ENCODE results near the gene QPCT. TPM values are rescaled to one million over a fixed set of nuclear protein-coding genes. Genes with fewer than 3 reads are reported as not detected.

QPCT gene
- total and polyA plus RNA-seq, 2 experiments from 2014 or later = 37.5 to 48.5 TPM

- Histone ChIP-seq H2AFZ (peak overlapping the region; percentile 93), H4K20me1 (ENCODE audit: insufficient read depth) (no peaks in the 10 kb centered on the region), H3K4me3 (peak overlapping the region; percentile 85), H3K9ac (peak overlapping the region; percentile 90), H3K36me3 (ENCODE audit: low read depth) (no peaks in the 10 kb centered on the region), H3K4me1 (ENCODE audit: insufficient read depth) (peaks cover 29% of the 10 kb centered on the region), H3K79me2 (ENCODE audit: insufficient read depth) (peaks cover 36% of the 10 kb centered on the region), H3K27me3 (replicated peaks; ENCODE audit: insufficient read depth) (no peaks in the 10 kb centered on the region), H3K9me2 (ENCODE audit: insufficient read depth) (no peaks in the 10 kb centered on the region), H3F3A (ENCODE audit: insufficient read depth) (peaks cover 28% of the 10 kb centered on the region; the same call in 1 of the 2 replicates), H3K4me2 (ENCODE audit: unreplicated experiment) (peak overlapping the region; percentile 83), H3K27ac (peak overlapping the region; percentile 77), H3K9me3 (ENCODE audit: low read depth) (no peaks in the 10 kb centered on the region)
- DNase-seq = no peak
- in situ Hi-C loops (cut with MboI) = no loop called here
- 80 to 81% methylated on average over 12 of the region's 12 CpGs for WGBS, 2 experiments (ENCODE audit: low coverage in 1 of 2, low lambda C conversion rate in 2 of 2, missing lambda C conversion rate in 2 of 2)
- TF ChIP-seq EZH2phosphoT487 (IDR thresholded peaks at IDR 0.05; ENCODE audit: insufficient read depth, low read depth) = no peak
- TF ChIP-seq EZH2 (IDR thresholded peaks at IDR 0.05; ENCODE audit: insufficient read depth, poor library complexity, severe bottlenecking) = no peak
These were observed 18.8 kb upstream of the QPCT start for GRCh38 chr2:37325625-37326071.

GRCh38 chr2:37326285-37326684, 18.1 kb upstream of the QPCT start:
- Histone ChIP-seq H3K36me3 (ENCODE audit: low read depth) (no peaks in the 10 kb centered on the region), H2AFZ (peak overlapping the region; percentile 93), H4K20me1 (ENCODE audit: insufficient read depth) (no peaks in the 10 kb centered on the region), H3K4me2 (ENCODE audit: unreplicated experiment) (peak overlapping the region; percentile 83), H3K4me3 (peak overlapping the region; percentile 85), H3K9me3 (ENCODE audit: low read depth) (no peaks in the 10 kb centered on the region), H3F3A (ENCODE audit: insufficient read depth) (peaks cover 28% of the 10 kb centered on the region; the same call in 1 of the 2 replicates), H3K79me2 (ENCODE audit: insufficient read depth) (peaks cover 30% of the 10 kb centered on the region), H3K27me3 (replicated peaks; ENCODE audit: insufficient read depth) (no peaks in the 10 kb centered on the region), H3K4me1 (ENCODE audit: insufficient read depth) (peaks cover 28% of the 10 kb centered on the region), H3K9ac (peak overlapping the region; percentile 90), H3K27ac (peak overlapping the region; percentile 77), H3K9me2 (ENCODE audit: insufficient read depth) (no peaks in the 10 kb centered on the region)
- DNase-seq = peak; percentile 93
- TF ChIP-seq EZH2 (IDR thresholded peaks at IDR 0.05; ENCODE audit: insufficient read depth, poor library complexity, severe bottlenecking) (no peak), EZH2phosphoT487 (IDR thresholded peaks at IDR 0.05; ENCODE audit: insufficient read depth, low read depth) (no peak)
- in situ Hi-C loops (cut with MboI) = no loop called here
- 1 to 2% methylated on average over 2 of the region's 2 CpGs for WGBS, 2 experiments (ENCODE audit: low coverage in 1 of 2, low lambda C conversion rate in 2 of 2, missing lambda C conversion rate in 2 of 2)

GRCh38 chr2:37326866-37327634, 17.4 kb upstream of the QPCT start:
- Histone ChIP-seq H3K9ac (peak overlapping the region; percentile 90), H3K27ac (peak overlapping the region; percentile 77), H3K79me2 (ENCODE audit: insufficient read depth) (peaks cover 22% of the 10 kb centered on the region), H3F3A (ENCODE audit: insufficient read depth) (peaks cover 28% of the 10 kb centered on the region; the same call in 1 of the 2 replicates), H3K4me2 (ENCODE audit: unreplicated experiment) (peak overlapping the region; percentile 83), H3K4me1 (ENCODE audit: insufficient read depth) (peaks cover 20% of the 10 kb centered on the region), H3K9me2 (ENCODE audit: insufficient read depth) (no peaks in the 10 kb centered on the region), H3K27me3 (replicated peaks; ENCODE audit: insufficient read depth) (no peaks in the 10 kb centered on the region), H3K9me3 (ENCODE audit: low read depth) (no peaks in the 10 kb centered on the region), H2AFZ (peak overlapping the region; percentile 93), H4K20me1 (ENCODE audit: insufficient read depth) (no peaks in the 10 kb centered on the region), H3K36me3 (ENCODE audit: low read depth) (no peaks in the 10 kb centered on the region), H3K4me3 (peak overlapping the region; percentile 85)
- in situ Hi-C loops (cut with MboI) = no loop called here
- WGBS, 2 experiments (ENCODE audit: low coverage in 1 of 2, low lambda C conversion rate in 2 of 2, missing lambda C conversion rate in 2 of 2) = 43 to 49% methylated on average over 8 of the region's 8 CpGs
- DNase-seq = peak; percentile 40
- TF ChIP-seq EZH2phosphoT487 (IDR thresholded peaks at IDR 0.05; ENCODE audit: insufficient read depth, low read depth) = no peak
- TF ChIP-seq EZH2 (IDR thresholded peaks at IDR 0.05; ENCODE audit: insufficient read depth, poor library complexity, severe bottlenecking) = no peak

- no peaks in the 10 kb centered on the region for H3K9me2 ChIP-seq (ENCODE audit: insufficient read depth)
- TF ChIP-seq EZH2 (IDR thresholded peaks at IDR 0.05; ENCODE audit: insufficient read depth, poor library complexity, severe bottlenecking) (no peak), EZH2phosphoT487 (IDR thresholded peaks at IDR 0.05; ENCODE audit: insufficient read depth, low read depth) (no peak)
- no peak overlapping the region for H3K4me2 ChIP-seq (ENCODE audit: unreplicated experiment)
- no peaks in the 10 kb centered on the region for H3K79me2 ChIP-seq (ENCODE audit: insufficient read depth)
- no peaks in the 10 kb centered on the region for H3K9me3 ChIP-seq (ENCODE audit: low read depth)
- peaks cover 15% of the 10 kb centered on the region; the same call in 1 of the 2 replicates for H3F3A ChIP-seq (ENCODE audit: insufficient read depth)
- no peaks in the 10 kb centered on the region for H4K20me1 ChIP-seq (ENCODE audit: insufficient read depth)
- H3K4me3 ChIP-seq = no peak overlapping the region
- no peak overlapping the region for H2AFZ ChIP-seq
- H3K27me3 ChIP-seq (replicated peaks; ENCODE audit: insufficient read depth) = no peaks in the 10 kb centered on the region
- H3K36me3 ChIP-seq (ENCODE audit: low read depth) = no peaks in the 10 kb centered on the region
- peaks cover 12% of the 10 kb centered on the region for H3K4me1 ChIP-seq (ENCODE audit: insufficient read depth)
- in situ Hi-C loops (cut with MboI) = no loop called here
- H3K9ac ChIP-seq = no peak overlapping the region
- DNase-seq = no peak
- H3K27ac ChIP-seq = no peak overlapping the region
These were observed 13.7 kb upstream of the QPCT start for GRCh38 chr2:37330681-37331080.

Data from GM23248 (cell line).